RWPE1 (cell line): Measurements from ENCODE around the gene ITIH3.
"Not testable (repeated sequence)": the region's sequence is repeated elsewhere in the genome, so short reads cannot be mapped to it uniquely, and the experiment has no call there.

Experiments
- CTCF ChIA-PET: fragments of 350-600 bp; sonication (Branson Sonifier 250); formaldehyde crosslinking; extraction: SDS; loops from one replicate; lab custom pipeline; 2021; lab: Yijun Ruan, JAX
- POLR2A ChIA-PET: fragments of 400-600 bp; formaldehyde crosslinking; extraction: SDS; loops from one replicate; lab custom pipeline; 2020; ENCODE audit warnings: antibody characterized with exemption; ENCODE audit not compliant: low non-redundant PET; lab: Yijun Ruan, JAX
- DNase-seq: peaks from one replicate; pipeline ENCODE4 v3.0.0; 2012; ENCODE audit warnings: low spot score
- H3K27ac ChIP-seq: fragments of 450-650 bp; 2 replicates; pipeline ENCODE4 v1.5.1; 2017
- CTCF ChIP-seq: fragments of 450-650 bp; conservative IDR thresholded peaks from 2 replicates; pipeline ENCODE4 v1.5.1; 2017; ENCODE audit warnings: low read depth, mild to moderate bottlenecking

Gene ITIH3

GRCh38 chr3:52774066-52774713 lies 20.4 kb upstream of the ITIH3 start:
- ChIA-PET CTCF (no interaction called here), POLR2A (no interaction called here)

DNA sequence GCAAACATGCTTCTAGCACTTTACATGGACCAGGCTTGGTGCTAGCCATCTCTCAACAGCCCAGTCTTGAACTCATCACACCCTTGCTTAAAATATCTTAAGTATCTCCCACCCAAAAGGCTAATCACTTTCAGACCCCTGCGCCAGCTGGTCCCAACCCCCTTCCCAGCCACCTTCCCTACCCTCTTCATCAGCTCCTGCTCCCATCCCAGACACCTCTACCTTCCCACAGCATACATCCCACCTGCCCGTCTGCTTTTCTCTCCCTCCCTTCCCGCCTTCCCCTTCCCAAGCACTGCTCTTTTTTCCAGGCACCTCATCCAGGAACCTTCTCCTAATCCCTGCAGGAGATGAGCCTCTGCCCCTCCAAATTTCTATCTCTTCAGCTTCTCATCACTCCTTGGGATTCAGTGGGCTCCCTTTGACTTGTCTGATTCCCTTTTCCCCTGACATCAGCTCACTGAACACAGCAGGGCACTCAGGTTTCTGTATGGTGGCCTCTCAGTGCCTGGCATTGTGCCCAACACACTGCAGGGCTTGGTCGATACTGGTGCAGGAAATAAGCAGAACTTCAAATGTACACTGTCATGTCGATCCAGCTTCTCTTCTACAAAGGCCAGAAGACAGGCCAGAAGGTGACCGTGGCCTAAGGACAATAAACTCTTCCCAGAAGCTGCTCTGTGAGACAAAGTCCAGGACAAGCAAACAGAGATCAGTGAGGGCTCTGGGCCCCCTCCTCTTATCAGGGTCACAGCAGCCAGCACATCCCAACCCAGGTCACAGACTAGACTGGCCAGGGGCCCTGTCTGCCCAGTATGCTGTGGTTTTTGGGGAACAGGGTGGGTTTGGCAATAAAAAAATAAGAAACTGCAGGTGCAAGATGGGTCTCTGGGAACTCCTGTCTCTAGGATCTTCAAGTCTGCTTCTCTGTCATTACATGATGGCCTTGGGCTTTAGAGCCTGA lies 19.4 kb upstream of the ITIH3 start:
- H3K27ac ChIP-seq = no peak overlapping the region
- no peak for DNase-seq
- no peak for TF ChIP-seq CTCF
- ChIA-PET POLR2A (no interaction called here), CTCF (interaction anchor here (0.6 kb wide), 1 partner anchor 24 kb away, joined by 3 read pairs; no protein-coding TSS in a partner anchor)

More at GRCh38 chr3:52774066-52774713, 20.4 kb upstream of the ITIH3 start:
- H3K27ac ChIP-seq = no peak overlapping the region
- no peak for TF ChIP-seq CTCF
- no peak for DNase-seq

DNA sequence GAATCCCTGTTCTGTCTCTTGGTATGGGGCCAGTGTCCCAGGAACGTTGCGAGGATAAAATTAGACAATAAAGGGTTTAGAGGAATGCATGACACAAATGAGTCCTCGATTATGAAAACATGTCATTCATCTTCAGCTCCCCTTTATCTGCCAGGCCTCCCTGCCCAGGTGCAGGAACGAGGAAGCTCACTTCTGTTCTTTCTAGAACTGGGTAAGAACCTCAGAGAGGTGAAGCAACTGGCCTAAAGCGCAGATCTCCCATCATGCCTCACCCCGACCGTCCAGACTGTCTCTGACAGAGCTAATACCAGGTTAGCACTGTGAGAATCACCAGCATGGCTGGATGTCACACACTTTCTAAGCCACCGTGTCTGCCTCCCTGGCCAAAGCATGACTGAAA lies 18.7 kb upstream of the ITIH3 start:
- ChIA-PET POLR2A (no interaction called here), CTCF (interaction anchor here (0.6 kb wide), 1 partner anchor 23 kb away, joined by 3 read pairs; no protein-coding TSS in a partner anchor)
- no peak for DNase-seq
- H3K27ac ChIP-seq = no peak overlapping the region
- TF ChIP-seq CTCF = no peak

DNA sequence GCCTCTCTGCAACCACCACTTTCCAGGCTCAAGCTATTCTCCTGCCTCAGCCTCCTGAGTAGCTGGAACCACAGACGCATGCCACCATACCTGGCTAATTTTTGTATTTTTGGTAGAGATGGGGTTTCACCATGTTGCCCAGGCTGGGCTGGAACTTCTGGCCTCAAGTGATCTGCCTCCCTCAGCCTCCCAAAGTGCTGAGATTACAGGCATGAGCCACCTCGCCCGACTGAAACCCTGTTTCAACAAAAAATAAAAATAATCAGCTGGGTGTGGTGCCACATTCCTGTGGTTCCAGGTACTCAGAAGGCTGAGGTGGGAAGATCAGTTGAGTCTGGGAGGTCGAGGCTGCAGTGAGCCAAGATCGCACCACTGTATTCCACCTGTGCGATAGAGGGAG lies 18.1 kb upstream of the ITIH3 start:
- POLR2A ChIA-PET, H3K27ac ChIP-seq: not testable (repeated sequence)

GRCh38 chr3:52777127-52777958 lies 17.3 kb upstream of the ITIH3 start, which contains the start of gene ITIH1:
TSS of gene ITIH1 (plus strand) at chr3:52777599. CDS start at chr3:52777616, 17 bp downstream.
- CTCF ChIA-PET = no interaction called here
- POLR2A ChIA-PET = no interaction called here
- H3K27ac ChIP-seq = no peak within 1 kb of the TSS

More for the DNA sequence above, 18.1 kb upstream of the ITIH3 start:
- DNase-seq, CTCF ChIA-PET: not testable (repeated sequence)

More at GRCh38 chr3:52777127-52777958, 17.3 kb upstream of the ITIH3 start, which contains the start of gene ITIH1:
- DNase-seq = no peak
- no peak for TF ChIP-seq CTCF
